RWPE2 (cell line): Measurements from ENCODE around the gene SEC24D.

Source experiments
- ATAC-seq: fragments of 200-7000 bp; cut with Tn5 transposase; 3 replicates; pipeline ENCODE4 v1.9.1; 2021; ENCODE audit warnings: low read depth
- DNase-seq: peaks from one replicate; pipeline ENCODE4 v3.0.0-alpha.2; 2020; ENCODE audit warnings: low spot score
- H3K27ac ChIP-seq: fragments of 450-650 bp; 2 replicates; pipeline ENCODE4 v1.5.1; 2017; ENCODE audit warnings: mild to moderate bottlenecking; ENCODE audit not compliant: poor library complexity, severe bottlenecking
- H3K27me3 ChIP-seq: fragments of 250-450 bp; sonication (Bioruptor Pico); 2 replicates; pipeline ENCODE4 v1.5.1; 2021; ENCODE audit warnings: mild to moderate bottlenecking, moderate library complexity; ENCODE audit not compliant: insufficient read depth, poor library complexity, severe bottlenecking
- H3K36me3 ChIP-seq: fragments of 250-450 bp; sonication (Bioruptor Pico); 2 replicates; pipeline ENCODE4 v1.5.1; 2020; ENCODE audit warnings: low read depth, mild to moderate bottlenecking, moderate library complexity
- H3K4me1 ChIP-seq: fragments of 250-450 bp; sonication (Bioruptor Pico); 2 replicates; pipeline ENCODE4 v1.5.1; 2021; ENCODE audit warnings: mild to moderate bottlenecking, moderate library complexity; ENCODE audit not compliant: insufficient read depth, poor library complexity, severe bottlenecking
- H3K4me3 ChIP-seq: fragments of 250-450 bp; sonication (Bioruptor Pico); 2 replicates; pipeline ENCODE4 v1.5.1; 2021; ENCODE audit warnings: mild to moderate bottlenecking, moderate library complexity; ENCODE audit not compliant: severe bottlenecking
- H3K9me3 ChIP-seq: fragments of 250-450 bp; sonication (Bioruptor Pico); 2 replicates; pipeline ENCODE4 v1.5.1; 2021; ENCODE audit warnings: mild to moderate bottlenecking, moderate library complexity; ENCODE audit not compliant: severe bottlenecking
- CTCF ChIP-seq: fragments of 450-650 bp; IDR thresholded peaks from one replicate; pipeline ENCODE4 v1.5.1; 2017; ENCODE audit warnings: mild to moderate bottlenecking, moderate library complexity; ENCODE audit not compliant: poor library complexity, severe bottlenecking

SEC24D gene

GRCh38 chr4:118740869-118741268 is 95.1 kb downstream of the SEC24D start:
- Histone ChIP-seq H3K9me3 (no peaks in the 10 kb centered on the region), H3K27ac (no peak overlapping the region), H3K36me3 (peaks cover 83% of the 10 kb centered on the region), H3K4me3 (no peak overlapping the region), H3K27me3 (no peaks in the 10 kb centered on the region), H3K4me1 (no peaks in the 10 kb centered on the region)
- ATAC-seq (no peak), DNase-seq (no peak)
- TF ChIP-seq CTCF, result peak; percentile 65

GRCh38 chr4:118739022-118739713 is 96.8 kb downstream of the SEC24D start:
- ATAC-seq (no peak), DNase-seq (no peak)
- no peak for TF ChIP-seq CTCF
- no peak overlapping the region for H3K4me3 ChIP-seq
- peaks cover 85% of the 10 kb centered on the region for H3K36me3 ChIP-seq
- H3K27ac ChIP-seq, result no peak overlapping the region
- H3K27me3 ChIP-seq, result no peaks in the 10 kb centered on the region
- H3K9me3 ChIP-seq, result no peaks in the 10 kb centered on the region
- H3K4me1 ChIP-seq, result no peaks in the 10 kb centered on the region

- ATAC-seq (no peak), DNase-seq (no peak)
- Histone ChIP-seq H3K9me3 (no peaks in the 10 kb centered on the region), H3K27me3 (no peaks in the 10 kb centered on the region), H3K4me1 (no peaks in the 10 kb centered on the region), H3K27ac (no peak overlapping the region), H3K4me3 (no peak overlapping the region), H3K36me3 (peaks cover 83% of the 10 kb centered on the region)
- TF ChIP-seq CTCF, result no peak
These were observed 97.8 kb downstream of the SEC24D start for GRCh38 chr4:118738090-118738489.

- H3K9me3 ChIP-seq, result no peaks in the 10 kb centered on the region
- H3K27me3 ChIP-seq, result no peaks in the 10 kb centered on the region
- no peak for TF ChIP-seq CTCF
- peaks cover 77% of the 10 kb centered on the region for H3K36me3 ChIP-seq
- no peak for ATAC-seq
- no peak overlapping the region for H3K27ac ChIP-seq
- no peaks in the 10 kb centered on the region for H3K4me1 ChIP-seq
- H3K4me3 ChIP-seq, result no peak overlapping the region
- no peak for DNase-seq
These were observed 99.0 kb downstream of the SEC24D start for GRCh38 chr4:118736900-118737299.

DNA sequence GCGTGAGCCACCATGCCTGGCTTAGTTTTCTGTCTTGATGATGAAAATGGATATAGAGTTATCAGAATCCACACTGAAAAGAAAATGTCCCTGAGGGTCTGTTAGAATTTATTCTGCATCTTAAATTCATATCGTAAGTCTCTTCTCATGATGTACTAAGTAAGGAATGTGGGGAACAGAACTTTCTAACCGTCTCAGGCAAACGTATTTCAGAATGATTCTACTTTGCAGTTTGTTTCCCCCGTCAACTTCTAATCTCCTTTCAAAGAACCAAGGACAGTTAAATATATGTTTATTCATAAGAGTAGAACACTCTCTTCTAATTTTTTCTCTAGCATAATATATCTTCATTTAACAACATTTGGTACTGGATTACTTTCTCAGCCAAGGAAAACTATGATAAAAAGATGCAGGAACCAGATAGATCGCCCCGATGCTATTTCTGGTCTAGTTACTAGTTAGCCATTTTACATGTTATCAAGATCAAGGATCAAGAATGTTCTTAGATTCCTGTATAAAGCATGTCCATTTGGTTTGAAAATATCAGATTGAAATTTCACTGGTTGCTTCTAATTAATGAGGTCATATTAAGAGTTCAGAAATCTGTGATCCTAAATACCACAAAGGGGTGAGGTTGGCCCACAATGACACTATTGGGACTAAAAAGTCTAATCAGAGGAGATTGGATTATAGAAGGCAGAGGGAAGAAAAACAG is 101.3 kb downstream of the SEC24D start:
- no peaks in the 10 kb centered on the region for H3K27me3 ChIP-seq
- TF ChIP-seq CTCF, result no peak
- H3K4me3 ChIP-seq, result no peak overlapping the region

More for the DNA sequence above, 101.3 kb downstream of the SEC24D start:
- DNase-seq (no peak), ATAC-seq (no peak)
- H3K36me3 ChIP-seq, result peaks cover 79% of the 10 kb centered on the region
- H3K27ac ChIP-seq, result no peak overlapping the region
- no peaks in the 10 kb centered on the region for H3K9me3 ChIP-seq
- no peaks in the 10 kb centered on the region for H3K4me1 ChIP-seq
